CD14-positive monocyte (primary cell): ENCODE results near the gene GMDS. TPM values are rescaled to one million over a fixed set of nuclear protein-coding genes. Genes with fewer than 3 reads are reported as not detected.

Source experiments
- DNase-seq, 3 donors: peaks; one replicate each; pipeline ENCODE4 v3.0.0-alpha.2; 2011 to 2022
- H2AFZ ChIP-seq: 2 replicates; pipeline ENCODE4 v1.6.0; 2012; ENCODE audit warnings: mild to moderate bottlenecking, low read depth, low read length, inconsistent platforms; ENCODE audit not compliant: insufficient read depth, poor library complexity, severe bottlenecking
- H3K27ac ChIP-seq, 2 donors: 1 replicate in 1 of 2; 2 replicates in 1 of 2; pipeline ENCODE4 v1.5.1; 2012 to 2013; ENCODE audit warnings: low read length in 2 of 2, control low read depth in 1 of 2, inconsistent platforms in 1 of 2, low read depth in 1 of 2, mild to moderate bottlenecking in 1 of 2
- H3K27me3 ChIP-seq, 2 donors: one replicate each; pipeline versions ENCODE4 v1.6.0 to v1.6.1; 2011 to 2013; ENCODE audit warnings: low read length in 2 of 2; ENCODE audit not compliant: control insufficient read depth in 2 of 2, insufficient read depth in 2 of 2
- H3K36me3 ChIP-seq, 2 donors: replicated peaks in 1 of 2; 1 replicate in 1 of 2; 2 replicates in 1 of 2; pipeline versions ENCODE4 v1.5.1 to v1.6.1; 2012 to 2013; ENCODE audit warnings: low read length in 2 of 2, control low read depth in 1 of 2, inconsistent platforms in 1 of 2, mild to moderate bottlenecking in 1 of 2; ENCODE audit not compliant: insufficient read depth in 2 of 2, control insufficient read depth in 1 of 2
- H3K4me1 ChIP-seq, 2 donors: 1 replicate in 1 of 2; 2 replicates in 1 of 2; pipeline versions ENCODE4 v1.5.1 to v1.6.1; 2012 to 2013; ENCODE audit warnings: low read length in 2 of 2, control low read depth in 1 of 2, inconsistent platforms in 1 of 2, mild to moderate bottlenecking in 1 of 2, moderate library complexity in 1 of 2; ENCODE audit not compliant: insufficient read depth in 2 of 2, control insufficient read depth in 1 of 2
- H3K4me2 ChIP-seq: replicated peaks from 2 replicates; pipeline ENCODE3; 2012; ENCODE audit warnings: low read length, moderate library complexity, mild to moderate bottlenecking; ENCODE audit not compliant: poor library complexity, severe bottlenecking; ENCODE audit errors: extremely low read depth
- H3K4me3 ChIP-seq, 3 experiments: fragments of 200-600 bp in 1 of 3; sonication (generic) in 1 of 3; replicated peaks in 1 of 3; 1 replicate in 2 of 3; 2 replicates in 1 of 3; pipeline ENCODE4 v1.5.1; 2011 to 2013; ENCODE audit warnings: low read length in 3 of 3, mild to moderate bottlenecking in 3 of 3, control low read depth in 2 of 3, low read depth in 2 of 3, inconsistent platforms in 1 of 3, moderate library complexity in 1 of 3
- H3K79me2 ChIP-seq: 2 replicates; pipeline ENCODE4 v1.6.0; 2012; ENCODE audit warnings: mild to moderate bottlenecking, control low read depth, inconsistent platforms, low read length, moderate library complexity; ENCODE audit not compliant: insufficient read depth
- H3K9ac ChIP-seq: 2 replicates; pipeline ENCODE4 v1.6.0; 2017; ENCODE audit warnings: low read length, mild to moderate bottlenecking; ENCODE audit not compliant: insufficient read depth, poor library complexity, severe bottlenecking
- H3K9me3 ChIP-seq, 2 donors: replicated peaks in 1 of 2; 1 replicate in 1 of 2; 2 replicates in 1 of 2; pipeline versions ENCODE4 v1.5.1 to v1.6.1; 2012 to 2013; ENCODE audit warnings: low read length in 2 of 2, control low read depth in 1 of 2; ENCODE audit not compliant: control insufficient read depth in 1 of 2, insufficient read depth in 1 of 2
- H4K20me1 ChIP-seq: 2 replicates; pipeline ENCODE4 v1.6.0; 2012; ENCODE audit warnings: mild to moderate bottlenecking, low read length, control low read depth, moderate library complexity; ENCODE audit not compliant: insufficient read depth
- H3K27ac Mint-ChIP-seq, 7 donors: one replicate each; pipeline ENCODE4 v1.8.0; 2020; ENCODE audit warnings: mild to moderate bottlenecking in 7 of 7, mixed read lengths in 7 of 7, moderate library complexity in 6 of 7, inconsistent platforms in 2 of 7
- H3K27me3 Mint-ChIP-seq, 3 donors: one replicate each; pipeline ENCODE4 v1.8.0; 2021 to 2022; ENCODE audit warnings: low read depth in 3 of 3, mild to moderate bottlenecking in 3 of 3, mixed read lengths in 3 of 3, moderate library complexity in 3 of 3, inconsistent platforms in 1 of 3
- H3K36me3 Mint-ChIP-seq, 2 donors: one replicate each; pipeline ENCODE4 v1.8.0; 2020; ENCODE audit warnings: mixed read lengths in 2 of 2, inconsistent platforms in 1 of 2, mild to moderate bottlenecking in 1 of 2
- H3K4me1 Mint-ChIP-seq: one replicate; pipeline ENCODE4 v1.8.0; 2020; ENCODE audit warnings: mild to moderate bottlenecking, mixed read lengths
- H3K4me3 Mint-ChIP-seq, 2 donors: one replicate each; pipeline ENCODE4 v1.8.0; 2020; ENCODE audit warnings: mild to moderate bottlenecking in 2 of 2, mixed read lengths in 2 of 2, moderate library complexity in 1 of 2
- H3K9me3 Mint-ChIP-seq, 7 donors: one replicate each; pipeline ENCODE4 v1.8.0; 2020 to 2022; ENCODE audit warnings: mixed read lengths in 7 of 7, mild to moderate bottlenecking in 6 of 7, moderate library complexity in 6 of 7, inconsistent platforms in 2 of 7
- WGBS: methylation state at CpG from one replicate; pipeline ENCODE4 v1.1.5; 2013; ENCODE audit warnings: missing lambda C conversion rate; ENCODE audit not compliant: insufficient coverage; 5-methylcytosine and 5-hydroxymethylcytosine counted together
- intact Hi-C, 2 donors: fragments of 100-400 bp; cut with micrococcal nuclease; formaldehyde crosslinking; loops; one replicate each; pipeline versions ENCODE4 v1.15.0 to v1.15.1; 2023
- polyA plus RNA-seq, 3 donors: library from polyadenylated mRNA; depleted of rRNA in 1 of 3; unstranded in 2 of 3; stranded (reverse) in 1 of 3; fragments of 300-500 nt in 2 of 3; fragments of >200 nt in 1 of 3; fragmentation: Illumina TruSeq in 2 of 3; gene quantifications; 1 replicate in 2 of 3; 2 replicates in 1 of 3; pipeline ENCODE4 v1.2.3, GENCODE V29; 2012 to 2021
- TF ChIP-seq, protein P1 (sequence below): fragments of 200-600 bp; IDR thresholded peaks from one replicate; pipeline ENCODE4 v1.8.0; 2022; ENCODE audit warnings: antibody characterized with exemption, mild to moderate bottlenecking

GMDS gene
- polyA plus RNA-seq, 3 donors: 10.5 to 19.9 (median 17.6) TPM

DNA sequence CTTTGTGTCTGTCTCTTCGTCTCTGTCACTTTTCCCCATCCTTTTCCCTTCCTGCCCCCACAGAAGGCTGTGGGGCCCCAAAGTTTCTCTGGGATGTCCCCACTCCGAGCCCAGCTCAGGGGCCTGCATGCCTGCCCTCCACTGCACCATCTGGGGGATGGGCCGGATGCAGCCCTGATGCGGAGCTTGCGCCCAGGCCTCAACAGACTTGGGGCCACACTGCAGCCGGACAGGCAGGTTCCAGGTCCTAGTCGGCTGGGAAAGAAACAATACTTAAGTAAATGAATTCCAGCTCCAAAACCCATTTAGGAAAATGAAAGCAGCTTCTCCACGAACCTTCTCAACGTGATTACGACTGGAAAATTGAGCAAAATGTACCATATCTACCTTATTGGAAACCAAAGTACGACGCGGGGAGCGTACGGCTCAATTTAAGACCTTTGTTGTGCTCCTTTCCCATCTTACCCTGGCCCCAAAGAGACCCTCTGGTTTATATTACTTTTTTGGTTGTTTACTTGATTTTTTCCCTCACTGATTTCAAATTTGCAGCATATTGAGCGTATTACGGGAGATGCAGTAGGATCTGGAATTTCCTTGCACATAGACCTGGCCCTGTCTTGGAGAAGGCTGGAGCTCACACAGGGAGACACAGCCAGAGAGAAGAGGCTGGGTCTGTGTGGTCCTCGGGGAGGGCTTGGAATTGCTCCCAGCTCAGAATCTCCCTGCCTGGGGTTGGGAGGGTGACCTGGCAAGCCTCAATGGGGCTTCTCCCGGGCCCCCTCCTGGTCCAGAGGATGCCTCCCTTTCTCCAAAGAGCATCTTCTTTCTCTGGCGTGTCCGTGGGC is 627.7 kb downstream of the GMDS start:
- no peaks in the 10 kb centered on the region for H3K79me2 ChIP-seq
- peaks cover 64 to 95% of the 10 kb centered on the region in 2 donors for H3K27me3 ChIP-seq
- H3K4me3 ChIP-seq: no peak overlapping the region
- no peak overlapping the region for H3K4me2 ChIP-seq
- peaks cover 81 to 98% (median 87%) of the 10 kb centered on the region in 3 donors for H3K27me3 Mint-ChIP-seq
- no peaks in the 10 kb centered on the region for H4K20me1 ChIP-seq
- TF ChIP-seq, protein P1, sequence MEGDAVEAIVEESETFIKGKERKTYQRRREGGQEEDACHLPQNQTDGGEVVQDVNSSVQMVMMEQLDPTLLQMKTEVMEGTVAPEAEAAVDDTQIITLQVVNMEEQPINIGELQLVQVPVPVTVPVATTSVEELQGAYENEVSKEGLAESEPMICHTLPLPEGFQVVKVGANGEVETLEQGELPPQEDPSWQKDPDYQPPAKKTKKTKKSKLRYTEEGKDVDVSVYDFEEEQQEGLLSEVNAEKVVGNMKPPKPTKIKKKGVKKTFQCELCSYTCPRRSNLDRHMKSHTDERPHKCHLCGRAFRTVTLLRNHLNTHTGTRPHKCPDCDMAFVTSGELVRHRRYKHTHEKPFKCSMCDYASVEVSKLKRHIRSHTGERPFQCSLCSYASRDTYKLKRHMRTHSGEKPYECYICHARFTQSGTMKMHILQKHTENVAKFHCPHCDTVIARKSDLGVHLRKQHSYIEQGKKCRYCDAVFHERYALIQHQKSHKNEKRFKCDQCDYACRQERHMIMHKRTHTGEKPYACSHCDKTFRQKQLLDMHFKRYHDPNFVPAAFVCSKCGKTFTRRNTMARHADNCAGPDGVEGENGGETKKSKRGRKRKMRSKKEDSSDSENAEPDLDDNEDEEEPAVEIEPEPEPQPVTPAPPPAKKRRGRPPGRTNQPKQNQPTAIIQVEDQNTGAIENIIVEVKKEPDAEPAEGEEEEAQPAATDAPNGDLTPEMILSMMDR: no peak
- no peaks in the 10 kb centered on the region for H3K36me3 ChIP-seq
- H3K4me1 Mint-ChIP-seq: peaks cover 10% of the 10 kb centered on the region
- peaks cover 0 to 23% of the 10 kb centered on the region in 2 donors for H3K9me3 ChIP-seq
- intact Hi-C loops: loop anchor here in 1 of 2 donors (10.0 kb wide), 1 partner anchor 627 kb away; the partner anchor contains the start of gene GMDS
- H3K9me3 Mint-ChIP-seq: peaks cover 0 to 14% (median 4%) of the 10 kb centered on the region in 7 donors
- peaks cover 11 to 12% of the 10 kb centered on the region in 2 donors for H3K36me3 Mint-ChIP-seq
- H3K27ac ChIP-seq: no peak overlapping the region
- WGBS: 83% methylated on average over 10 of the region's 21 CpGs
- no peak for DNase-seq
- H2AFZ ChIP-seq: no peak overlapping the region
- H3K27ac Mint-ChIP-seq: no peak overlapping the region
- H3K9ac ChIP-seq: no peak overlapping the region
- peaks cover 23 to 33% of the 10 kb centered on the region in 2 donors for H3K4me1 ChIP-seq
- peak overlapping the region; percentile 14 to 65 for H3K4me3 Mint-ChIP-seq

DNA sequence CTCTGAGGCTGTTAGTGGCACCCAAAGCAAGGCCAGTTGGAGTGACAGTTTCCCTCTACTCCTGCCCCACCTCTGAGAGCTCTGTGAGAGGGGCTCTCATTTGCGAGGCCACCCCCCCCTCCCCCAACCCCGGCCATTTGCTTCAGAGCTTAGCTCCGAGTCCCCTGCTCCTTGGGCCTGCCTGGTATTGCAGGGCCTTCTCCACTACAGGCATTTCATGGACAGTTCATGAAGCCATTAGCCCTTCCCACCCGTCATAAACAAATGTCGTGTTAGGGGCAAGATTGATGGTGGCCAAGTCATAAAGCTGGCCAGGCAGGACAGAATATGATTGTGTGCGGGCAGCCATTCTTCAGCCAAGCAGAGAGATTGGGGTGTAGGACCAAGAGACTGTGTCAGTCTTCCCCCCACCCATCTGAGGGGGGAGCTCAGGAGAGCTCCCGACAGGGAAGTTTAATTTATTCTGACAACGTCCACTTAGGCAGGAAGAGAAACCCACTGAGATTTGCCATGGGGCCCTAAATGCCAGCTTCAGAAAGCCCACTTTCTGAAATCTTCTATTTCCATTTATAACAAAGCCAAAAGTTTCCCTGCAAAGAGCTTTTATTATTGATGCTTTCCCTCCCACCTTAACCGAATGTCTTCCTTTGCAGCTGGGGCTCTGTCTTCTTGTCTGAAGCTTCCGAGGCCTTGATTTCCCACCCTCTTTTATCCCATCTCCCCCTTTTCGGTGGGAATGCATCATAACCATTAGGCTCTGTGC is 628.5 kb downstream of the GMDS start:
- Histone ChIP-seq H3K27ac (no peak overlapping the region), H3K9ac (no peak overlapping the region), H3K36me3 (no peaks in the 10 kb centered on the region), H3K4me2 (no peak overlapping the region), H3K4me1 (peaks cover 29 to 39% of the 10 kb centered on the region in 2 donors), H3K4me3 (no peak overlapping the region), H3K9me3 (peaks cover 0 to 23% of the 10 kb centered on the region in 2 donors), H4K20me1 (no peaks in the 10 kb centered on the region), H3K79me2 (no peaks in the 10 kb centered on the region), H2AFZ (no peak overlapping the region), H3K27me3 (peaks cover 72 to 95% of the 10 kb centered on the region in 2 donors)
- no peak overlapping the region for H3K27ac Mint-ChIP-seq
- peaks cover 82 to 98% (median 89%) of the 10 kb centered on the region in 3 donors for H3K27me3 Mint-ChIP-seq
- TF ChIP-seq, protein P1: no peak
- H3K36me3 Mint-ChIP-seq: peaks cover 5 to 8% of the 10 kb centered on the region in 2 donors
- no peak for DNase-seq
- H3K4me3 Mint-ChIP-seq: peak overlapping the region in 1 of 2 donors; percentile 65
- peaks cover 0 to 20% (median 7%) of the 10 kb centered on the region in 7 donors for H3K9me3 Mint-ChIP-seq
- WGBS: 49% methylated on average over 4 of the region's 11 CpGs
- intact Hi-C loops: loop anchor here in 1 of 2 donors (10.0 kb wide), 1 partner anchor 628 kb away; the partner anchor contains the start of gene GMDS
- peaks cover 17% of the 10 kb centered on the region for H3K4me1 Mint-ChIP-seq
